PC-3 (cell line): Measurements from ENCODE around the gene ZNF516. TPM values are rescaled to one million over a fixed set of nuclear protein-coding genes. Genes with fewer than 3 reads are reported as not detected.
A peak's percentile ranks its signal among the peaks of the same experiment; 100 is the strongest.

Experiments
- ATAC-seq: fragments of 200-7000 bp; cut with Tn5 transposase; 2 replicates; pipeline ENCODE4 v1.9.1; 2020; ENCODE audit warnings: mild to moderate bottlenecking, moderate library complexity
- BruUV-seq: library from RNA; stranded (reverse); fragments of 400-500 nt; replicated peaks from 2 replicates; lab custom pipeline; 2021; lab: Mats Ljungman, UMichigan
- CTCF ChIA-PET: fragments of 300-600 bp; sonication (Branson Sonifier 250); formaldehyde crosslinking; loops from one replicate; lab custom pipeline; 2022; ENCODE audit warnings: antibody characterized with exemption; lab: Charles Lee
- POLR2A ChIA-PET: fragments of 300-600 bp; sonication (Branson Sonifier 250); formaldehyde crosslinking; loops from one replicate; lab custom pipeline; 2022; ENCODE audit warnings: antibody characterized with exemption; ENCODE audit not compliant: unreplicated experiment; lab: Charles Lee
- DNase-seq: peaks from one replicate; pipeline ENCODE4 v3.0.0-alpha.2; 2015
- H2AFZ ChIP-seq: fragments of 300-600 bp; sonication (generic); 2 replicates; pipeline ENCODE4 v1.6.0; 2016; ENCODE audit warnings: antibody characterized with exemption, low read length
- H3F3A ChIP-seq: fragments of 300-600 bp; sonication (generic); one replicate; pipeline ENCODE4 v1.6.0; 2017; ENCODE audit warnings: antibody characterized with exemption, low read length, control low read depth, mild to moderate bottlenecking; ENCODE audit not compliant: unreplicated experiment
- H3K27ac ChIP-seq: fragments of 300-600 bp; sonication (generic); 2 replicates; pipeline ENCODE4 v1.5.1; 2016; ENCODE audit warnings: mild to moderate bottlenecking, low read length
- H3K27me3 ChIP-seq: fragments of 300-600 bp; sonication (generic); 2 replicates; pipeline ENCODE4 v1.6.1; 2016; ENCODE audit warnings: low read length, mixed read lengths
- H3K36me3 ChIP-seq: fragments of 300-600 bp; sonication (generic); 2 replicates; pipeline ENCODE4 v1.6.1; 2016; ENCODE audit warnings: low read depth, mixed run types, low read length, mixed read lengths
- H3K4me1 ChIP-seq: fragments of 300-600 bp; sonication (generic); 2 replicates; pipeline ENCODE4 v1.5.1; 2016; ENCODE audit warnings: low read length; ENCODE audit not compliant: insufficient read depth
- H3K4me2 ChIP-seq: fragments of 300-600 bp; sonication (generic); 2 replicates; pipeline ENCODE4 v1.6.0; 2016; ENCODE audit warnings: low read length
- H3K4me3 ChIP-seq: fragments of 300-600 bp; sonication (generic); 2 replicates; pipeline ENCODE4 v1.5.1; 2016; ENCODE audit warnings: mild to moderate bottlenecking, low read length, mixed read lengths
- H3K79me2 ChIP-seq: fragments of 300-600 bp; sonication (generic); 2 replicates; pipeline ENCODE4 v1.6.1; 2017; ENCODE audit warnings: low read length, mixed read lengths
- H3K9ac ChIP-seq: fragments of 300-600 bp; sonication (generic); 2 replicates; pipeline ENCODE4 v1.6.0; 2016; ENCODE audit warnings: mild to moderate bottlenecking, low read length
- H3K9me2 ChIP-seq: fragments of 300-600 bp; sonication (generic); replicated peaks from 2 replicates; pipeline ENCODE4 v1.6.1; 2016; ENCODE audit warnings: mixed run types, low read length, mixed read lengths
- H3K9me3 ChIP-seq: fragments of 300-600 bp; sonication (generic); 2 replicates; pipeline ENCODE4 v1.6.1; 2016; ENCODE audit warnings: low read length, mixed read lengths
- H4K20me1 ChIP-seq: fragments of 300-600 bp; sonication (generic); 2 replicates; pipeline ENCODE4 v1.6.1; 2016; ENCODE audit warnings: low read length, mixed read lengths
- CTCF ChIP-seq: fragments of 300-600 bp; sonication (generic); conservative IDR thresholded peaks from 2 replicates; pipeline ENCODE4 v1.5.1; 2017; ENCODE audit warnings: antibody characterized with exemption, low read depth, mild to moderate bottlenecking, low read length
- EZH2 ChIP-seq: fragments of 300-600 bp; sonication (generic); IDR thresholded peaks from one replicate; pipeline ENCODE4 v1.6.1; 2017; ENCODE audit warnings: antibody characterized with exemption, mild to moderate bottlenecking, low read length; ENCODE audit not compliant: unreplicated experiment
- EZH2phosphoT487 ChIP-seq: fragments of 300-600 bp; sonication (generic); IDR thresholded peaks from 2 replicates; pipeline ENCODE4 v1.6.1; 2018; ENCODE audit warnings: mild to moderate bottlenecking, antibody characterized with exemption, low read length, borderline replicate concordance
- intact Hi-C: fragments of 100-400 bp; cut with micrococcal nuclease; formaldehyde crosslinking; loops from 2 replicates; pipeline ENCODE4 v1.9.0; 2023
- total RNA-seq: library from RNA; depleted of rRNA; stranded (reverse); fragments of >200 nt; gene quantifications from 2 replicates; pipeline ENCODE4 v1.2.3, GENCODE V29; 2014

ZNF516 gene
- total RNA-seq, 1 experiment from 2014 or later = 4.0 TPM

- H3K4me2 ChIP-seq = peak overlapping the region; percentile 56; the same call in 1 of the 2 replicates
- H3K9me3 ChIP-seq = no peaks in the 10 kb centered on the region
- H3K36me3 ChIP-seq = no peaks in the 10 kb centered on the region
- peaks cover 11% of the 10 kb centered on the region; the same call in 1 of the 2 replicates for H3K27me3 ChIP-seq
- no peaks in the 10 kb centered on the region for H3F3A ChIP-seq
- TF ChIP-seq EZH2 = no peak
- no peak for TF ChIP-seq EZH2phosphoT487
- TF ChIP-seq CTCF = no peak
- no peaks in the 10 kb centered on the region for H3K79me2 ChIP-seq
- no peaks in the 10 kb centered on the region for H4K20me1 ChIP-seq
- H3K27ac ChIP-seq = no peak overlapping the region
- no peak overlapping the region for H3K9ac ChIP-seq
- peak; percentile 15; the same call in 1 of the 2 replicates for ATAC-seq
- ChIA-PET CTCF (no interaction called here), POLR2A (no interaction called here)
- intact Hi-C loops = no loop called here
- peaks cover 16% of the 10 kb centered on the region for H3K4me1 ChIP-seq
- no peak overlapping the region for H2AFZ ChIP-seq
- no peak overlapping the region for H3K4me3 ChIP-seq
- no peak for DNase-seq
- H3K9me2 ChIP-seq = no peaks in the 10 kb centered on the region
- no TSS peak for BruUV-seq
Observed at GRCh38 chr18:76444446-76445105, 50.5 kb downstream of the ZNF516 start.

GRCh38 chr18:76443519-76444445 lies 51.3 kb downstream of the ZNF516 start:
- DNase-seq = no peak
- Histone ChIP-seq H3F3A (no peaks in the 10 kb centered on the region), H3K79me2 (no peaks in the 10 kb centered on the region), H3K27ac (no peak overlapping the region), H3K9me2 (no peaks in the 10 kb centered on the region), H3K4me1 (peaks cover 16% of the 10 kb centered on the region), H3K27me3 (peaks cover 16% of the 10 kb centered on the region; the same call in 1 of the 2 replicates), H2AFZ (no peak overlapping the region), H3K4me2 (no peak overlapping the region), H3K4me3 (no peak overlapping the region), H4K20me1 (no peaks in the 10 kb centered on the region), H3K36me3 (no peaks in the 10 kb centered on the region), H3K9me3 (no peaks in the 10 kb centered on the region), H3K9ac (no peak overlapping the region)
- intact Hi-C loops = no loop called here
- ChIA-PET POLR2A (interaction anchor here (0.5 kb wide), 1 partner anchor 45 kb away, joined by 3 read pairs; no protein-coding TSS in a partner anchor), CTCF (no interaction called here)
- no TSS peak for BruUV-seq
- TF ChIP-seq EZH2phosphoT487 (no peak), CTCF (no peak), EZH2 (no peak)
- no peak for ATAC-seq
